K562 (cell line): ENCODE results near the gene ARHGAP28. TPM values are rescaled to one million over a fixed set of nuclear protein-coding genes. Genes with fewer than 3 reads are reported as not detected.

ENCODE experiments used
- ADNP ChIP-seq: fragments of 200-800 bp; sonication (Bioruptor generic); IDR thresholded peaks from 2 replicates; pipeline ENCODE4 v1.6.1; 2016; ENCODE audit warnings: missing genetic modification characterization, missing compliant biosample characterization
- CHD4 ChIP-seq: fragments of 200-600 bp; sonication (generic); IDR thresholded peaks from 3 replicates; pipeline ENCODE4 v1.6.1; 2012; ENCODE audit warnings: low read depth, mild to moderate bottlenecking, mixed read lengths, low read length, inconsistent platforms; ENCODE audit not compliant: insufficient read depth, insufficient replicate concordance, poor library complexity, severe bottlenecking
- E2F8 ChIP-seq: fragments of 450-650 bp; IDR thresholded peaks from 2 replicates; pipeline ENCODE4 v1.7.1; 2018; ENCODE audit warnings: mild to moderate bottlenecking, low read depth; ENCODE audit not compliant: partially characterized antibody
- ERF ChIP-seq: fragments of 450-650 bp; formaldehyde crosslinking; IDR thresholded peaks from 2 replicates; pipeline ENCODE4 v1.4.0; 2020; ENCODE audit warnings: mild to moderate bottlenecking, mixed read lengths
- KLF16 ChIP-seq: IDR thresholded peaks from 2 replicates; pipeline ENCODE4 v1.6.1; 2016; ENCODE audit warnings: antibody characterized with exemption
- NEUROD1 ChIP-seq: fragments of 150-350 bp; IDR thresholded peaks from 2 replicates; pipeline ENCODE4 v1.6.1; 2014; ENCODE audit warnings: borderline replicate concordance, low read length, low read depth; ENCODE audit not compliant: partially characterized antibody
- SMARCE1 ChIP-seq: fragments of 450-650 bp; IDR thresholded peaks from 2 replicates; pipeline ENCODE4 v1.7.1; 2016; ENCODE audit warnings: mild to moderate bottlenecking
- TRIM24 ChIP-seq, 2 experiments: fragments of 450-650 bp; IDR thresholded peaks; 2 replicates each; pipeline ENCODE4 v1.6.1; 2016
- ZNF584 ChIP-seq: fragments of 200-800 bp; sonication (Bioruptor generic); IDR thresholded peaks from 2 replicates; pipeline ENCODE4 v1.6.1; 2016; ENCODE audit warnings: low read depth, mild to moderate bottlenecking, missing genetic modification characterization, missing compliant biosample characterization
- ZNF589 ChIP-seq: fragments of 200-800 bp; sonication (Bioruptor generic); IDR thresholded peaks from 2 replicates; pipeline ENCODE4 v1.6.1; 2016; ENCODE audit warnings: low read depth, missing genetic modification characterization, missing compliant biosample characterization
- ZZZ3 ChIP-seq: fragments of 450-650 bp; IDR thresholded peaks from 2 replicates; pipeline ENCODE4 v1.6.1; 2016; ENCODE audit warnings: antibody characterized with exemption, mild to moderate bottlenecking, moderate library complexity
- polyA plus RNA-seq, 8 experiments: library from polyadenylated mRNA; depleted of rRNA in 4 of 8; stranded (reverse) in 5 of 8; unstranded in 3 of 8; fragments of >200 nt; fragmentation: Nextera tagmentation in 2 of 8; fragmentation: Illumina TruSeq in 1 of 8; extraction: Ambion mirVana in 2 of 8; extraction: Trizol in 1 of 8; gene quantifications; 2 replicates each; pipeline versions ENCODE4 v1.2.1 to v1.2.3, GENCODE V29; 2011 to 2014; ENCODE audit warnings: inconsistent platforms in 1 of 8, missing spikeins in 1 of 8
- total RNA-seq, 7 experiments: library from RNA; depleted of rRNA in 6 of 7; stranded (reverse); fragments of >200 nt in 6 of 7; fragmentation: Illumina TruSeq in 2 of 7; extraction: Trizol in 2 of 7; gene quantifications; 2 replicates each; pipeline versions ENCODE4 v1.2.1 to v1.2.3, GENCODE V29; 2011 to 2021; ENCODE audit warnings: low replicate concordance in 1 of 7
- TF ChIP-seq, protein P1 (sequence below): fragments of 250-450 bp; sonication (Bioruptor Pico); IDR thresholded peaks from 2 replicates; pipeline ENCODE4 v1.8.0; 2021; ENCODE audit warnings: moderate library complexity, mild to moderate bottlenecking, inconsistent platforms
- TF ChIP-seq, protein P2 (sequence below), 2 experiments: fragments of 450-650 bp; IDR thresholded peaks; 2 replicates each; pipeline ENCODE4 v1.6.1; 2016

The ARHGAP28 gene
- total and polyA plus RNA-seq, 9 of the 15 experiments (the other 6 are each of a cell fraction or from before 2014, with no cell fraction given), result 0.93 to 5.9 (median 5.0) TPM

DNA sequence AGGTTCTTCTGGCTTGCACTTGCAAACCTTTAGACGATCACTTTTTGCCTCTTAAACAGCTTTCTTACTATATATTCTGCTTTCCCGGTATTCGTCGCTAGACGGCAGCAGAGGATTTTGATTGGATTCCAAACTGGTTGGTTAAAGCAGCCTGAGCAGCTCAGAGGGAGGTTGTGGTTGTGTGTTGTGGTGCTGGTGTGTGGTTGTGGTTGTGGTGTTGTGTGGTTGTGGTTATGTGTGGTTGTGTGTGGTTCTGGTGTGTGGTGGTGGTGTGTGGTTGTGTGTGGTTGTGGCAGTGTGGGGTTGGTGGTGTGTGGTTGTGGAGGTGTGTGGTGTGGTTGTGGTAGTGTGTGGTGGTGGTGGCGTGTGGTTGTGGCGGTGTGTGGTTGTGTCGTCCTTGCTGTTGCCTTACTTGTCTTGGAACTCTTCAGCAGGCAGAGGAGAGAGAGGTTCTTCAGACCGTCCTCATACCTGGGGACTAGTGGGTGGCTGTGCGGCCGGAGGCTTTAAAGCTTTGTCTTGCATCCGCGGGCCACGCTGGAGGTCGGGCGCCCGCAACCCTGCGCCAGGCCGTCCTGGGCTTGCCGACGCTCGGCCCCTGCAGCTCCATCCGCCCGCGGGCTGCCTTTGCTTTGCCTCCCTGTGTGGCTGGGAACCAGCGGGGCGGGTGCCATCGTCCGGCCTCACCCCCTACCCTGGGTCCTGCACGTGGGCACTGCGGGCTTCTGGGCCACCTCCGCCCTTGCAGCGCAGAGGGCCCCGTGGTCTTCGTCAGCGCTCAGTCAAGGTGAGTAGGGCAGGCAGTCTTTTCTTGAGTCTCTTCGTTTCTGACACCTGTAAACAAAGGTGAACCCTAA, 190.8 kb downstream of the ARHGAP28 start (continued):
- no peak for TF ChIP-seq E2F8
- TF ChIP-seq TRIM24 (IDR thresholded peaks at IDR 0.05), result peak; percentile 48 to 52; a peak in 2 of 4 replicates
- no peak for TF ChIP-seq ZNF584 (CRISPR knock-in tag)
- TF ChIP-seq, protein P1, sequence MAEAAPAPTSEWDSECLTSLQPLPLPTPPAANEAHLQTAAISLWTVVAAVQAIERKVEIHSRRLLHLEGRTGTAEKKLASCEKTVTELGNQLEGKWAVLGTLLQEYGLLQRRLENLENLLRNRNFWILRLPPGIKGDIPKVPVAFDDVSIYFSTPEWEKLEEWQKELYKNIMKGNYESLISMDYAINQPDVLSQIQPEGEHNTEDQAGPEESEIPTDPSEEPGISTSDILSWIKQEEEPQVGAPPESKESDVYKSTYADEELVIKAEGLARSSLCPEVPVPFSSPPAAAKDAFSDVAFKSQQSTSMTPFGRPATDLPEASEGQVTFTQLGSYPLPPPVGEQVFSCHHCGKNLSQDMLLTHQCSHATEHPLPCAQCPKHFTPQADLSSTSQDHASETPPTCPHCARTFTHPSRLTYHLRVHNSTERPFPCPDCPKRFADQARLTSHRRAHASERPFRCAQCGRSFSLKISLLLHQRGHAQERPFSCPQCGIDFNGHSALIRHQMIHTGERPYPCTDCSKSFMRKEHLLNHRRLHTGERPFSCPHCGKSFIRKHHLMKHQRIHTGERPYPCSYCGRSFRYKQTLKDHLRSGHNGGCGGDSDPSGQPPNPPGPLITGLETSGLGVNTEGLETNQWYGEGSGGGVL (CRISPR knock-in tag), result no peak
- peak; percentile 91 for TF ChIP-seq CHD4
- TF ChIP-seq ADNP (tag), result no peak
- TF ChIP-seq SMARCE1, result no peak
- no peak for TF ChIP-seq ZNF589 (CRISPR knock-in tag)
- TF ChIP-seq, protein P2, sequence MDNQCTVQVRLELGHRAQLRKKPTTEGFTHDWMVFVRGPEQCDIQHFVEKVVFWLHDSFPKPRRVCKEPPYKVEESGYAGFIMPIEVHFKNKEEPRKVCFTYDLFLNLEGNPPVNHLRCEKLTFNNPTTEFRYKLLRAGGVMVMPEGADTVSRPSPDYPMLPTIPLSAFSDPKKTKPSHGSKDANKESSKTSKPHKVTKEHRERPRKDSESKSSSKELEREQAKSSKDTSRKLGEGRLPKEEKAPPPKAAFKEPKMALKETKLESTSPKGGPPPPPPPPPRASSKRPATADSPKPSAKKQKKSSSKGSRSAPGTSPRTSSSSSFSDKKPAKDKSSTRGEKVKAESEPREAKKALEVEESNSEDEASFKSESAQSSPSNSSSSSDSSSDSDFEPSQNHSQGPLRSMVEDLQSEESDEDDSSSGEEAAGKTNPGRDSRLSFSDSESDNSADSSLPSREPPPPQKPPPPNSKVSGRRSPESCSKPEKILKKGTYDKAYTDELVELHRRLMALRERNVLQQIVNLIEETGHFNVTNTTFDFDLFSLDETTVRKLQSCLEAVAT (IDR thresholded peaks at IDR 0.05), result peak; percentile 79; a peak in 3 of 4 replicates
- TF ChIP-seq ZZZ3, result no peak
- peak; percentile 27 for TF ChIP-seq NEUROD1
- TF ChIP-seq KLF16, result no peak
- TF ChIP-seq ERF (CRISPR knock-in tag), result no peak
